ENCODE data around the gene DDR2. TPM values are rescaled to one million over a fixed set of nuclear protein-coding genes. Genes with fewer than 3 reads are reported as not detected.
"Not testable (repeated sequence)": the region's sequence is repeated elsewhere in the genome, so short reads cannot be mapped to it uniquely, and the experiment has no call there.

DDR2 gene
- polyA plus RNA-seq, 3 donors, result 0.07 TPM; not detected in 2

GRCh38 chr1:162728573-162728972, 96.3 kb downstream of the DDR2 start:
- no peaks in the 10 kb centered on the region for H3K27me3 ChIP-seq (ENCODE audit: control insufficient read depth in 2 of 2, insufficient read depth in 2 of 2, low read length in 2 of 2)
- Mint-ChIP-seq H3K4me1 (no peaks in the 10 kb centered on the region), H3K9me3 (peaks cover 0 to 7% (median 3%) of the 10 kb centered on the region in 7 donors), H3K36me3 (no peaks in the 10 kb centered on the region), H3K27me3 (ENCODE audit: low read depth in 3 of 3) (peaks cover 0 to 4% (median 0%) of the 10 kb centered on the region in 3 donors), H3K4me3 (no peak overlapping the region), H3K27ac (no peak overlapping the region)
- H3K36me3 ChIP-seq (replicated peaks in 1 of 2; ENCODE audit: control insufficient read depth in 1 of 2, insufficient read depth in 2 of 2, low read length in 2 of 2), result no peaks in the 10 kb centered on the region
- H3K4me3 ChIP-seq (replicated peaks in 1 of 3; ENCODE audit: low read depth in 2 of 3, low read length in 3 of 3), result no peak overlapping the region
- no peak overlapping the region for H3K4me2 ChIP-seq (replicated peaks; ENCODE audit: extremely low read depth, low read length, poor library complexity, severe bottlenecking)
- H4K20me1 ChIP-seq (ENCODE audit: insufficient read depth, low read length), result no peaks in the 10 kb centered on the region
- H3K9ac ChIP-seq (ENCODE audit: insufficient read depth, low read length, poor library complexity, severe bottlenecking), result no peak overlapping the region
- H3K9me3 ChIP-seq (replicated peaks in 1 of 2; ENCODE audit: control insufficient read depth in 1 of 2, insufficient read depth in 1 of 2, low read length in 2 of 2), result peaks cover 0 to 3% of the 10 kb centered on the region in 2 donors
- no peak overlapping the region for H2AFZ ChIP-seq (ENCODE audit: insufficient read depth, low read depth, low read length, poor library complexity, severe bottlenecking)
- no peaks in the 10 kb centered on the region for H3K4me1 ChIP-seq (ENCODE audit: control insufficient read depth in 1 of 2, insufficient read depth in 2 of 2, low read length in 2 of 2)
- intact Hi-C loops (cut with micrococcal nuclease), result no loop called here
- no peak for DNase-seq
- no peaks in the 10 kb centered on the region for H3K79me2 ChIP-seq (ENCODE audit: insufficient read depth, low read length)
- no peak for TF ChIP-seq CTCF (IDR thresholded peaks at IDR 0.05)
- 100% methylated on average over 1 of the region's 2 CpGs for WGBS (ENCODE audit: insufficient coverage)
- H3K27ac ChIP-seq (ENCODE audit: low read depth in 1 of 2, low read length in 2 of 2), result no peak overlapping the region

- intact Hi-C loops (cut with micrococcal nuclease); DNase-seq; H3K4me3 Mint-ChIP-seq; H3K27ac Mint-ChIP-seq; H3K4me2 ChIP-seq (replicated peaks; ENCODE audit: extremely low read depth, low read length, poor library complexity, severe bottlenecking); H3K4me1 Mint-ChIP-seq; H3K36me3 ChIP-seq (replicated peaks in 1 of 2; ENCODE audit: control insufficient read depth in 1 of 2, insufficient read depth in 2 of 2, low read length in 2 of 2); H4K20me1 ChIP-seq (ENCODE audit: insufficient read depth, low read length); H2AFZ ChIP-seq (ENCODE audit: insufficient read depth, low read depth, low read length, poor library complexity, severe bottlenecking); H3K27ac ChIP-seq (ENCODE audit: low read depth in 1 of 2, low read length in 2 of 2); H3K4me1 ChIP-seq (ENCODE audit: control insufficient read depth in 1 of 2, insufficient read depth in 2 of 2, low read length in 2 of 2); H3K27me3 ChIP-seq (ENCODE audit: control insufficient read depth in 2 of 2, insufficient read depth in 2 of 2, low read length in 2 of 2); H3K36me3 Mint-ChIP-seq; H3K9me3 ChIP-seq (replicated peaks in 1 of 2; ENCODE audit: control insufficient read depth in 1 of 2, insufficient read depth in 1 of 2, low read length in 2 of 2); H3K4me3 ChIP-seq (replicated peaks in 1 of 3; ENCODE audit: low read depth in 2 of 3, low read length in 3 of 3); H3K9ac ChIP-seq (ENCODE audit: insufficient read depth, low read length, poor library complexity, severe bottlenecking); H3K79me2 ChIP-seq (ENCODE audit: insufficient read depth, low read length); H3K27me3 Mint-ChIP-seq (ENCODE audit: low read depth in 3 of 3); H3K9me3 Mint-ChIP-seq: not testable (repeated sequence)
- no CpG with 5 or more reads among the region's 1 CpG for WGBS (ENCODE audit: insufficient coverage)
Observed at GRCh38 chr1:162729195-162729774, 97.0 kb downstream of the DDR2 start.

Measured in CD14-positive monocyte (primary cell).